22Rv1 (cell line): ENCODE data around the gene HMGCS2.

Source experiments
- ZFX ChIP-seq: fragments of 450-650 bp; IDR thresholded peaks from 2 replicates; pipeline ENCODE4 v1.6.1; 2017; ENCODE audit warnings: antibody characterized with exemption, borderline replicate concordance
- TF ChIP-seq, protein P1 (sequence below): fragments of 450-650 bp; IDR thresholded peaks from 2 replicates; pipeline ENCODE4 v1.5.1; 2017; ENCODE audit warnings: mild to moderate bottlenecking

DNA sequence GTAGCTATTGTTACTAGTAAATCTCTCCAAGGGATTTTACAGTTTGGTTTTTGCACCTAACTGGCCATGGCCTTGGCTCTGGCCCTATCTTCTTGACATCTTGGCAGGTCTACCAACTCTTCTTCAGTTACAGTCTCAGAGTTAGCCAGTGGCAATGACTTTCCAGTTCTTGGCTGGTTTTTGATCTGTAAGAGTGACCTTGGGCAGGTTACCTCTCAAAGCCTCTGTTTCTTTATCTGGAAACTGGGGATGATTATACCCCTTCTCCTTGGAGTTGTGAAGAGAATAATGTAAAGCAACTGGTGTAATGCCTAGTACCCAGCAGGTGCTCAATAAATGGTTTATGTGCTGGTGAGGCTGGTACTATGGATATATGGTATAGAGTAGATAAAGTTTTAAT is 50.3 kb downstream of the HMGCS2 start:
- TF ChIP-seq, protein P1, sequence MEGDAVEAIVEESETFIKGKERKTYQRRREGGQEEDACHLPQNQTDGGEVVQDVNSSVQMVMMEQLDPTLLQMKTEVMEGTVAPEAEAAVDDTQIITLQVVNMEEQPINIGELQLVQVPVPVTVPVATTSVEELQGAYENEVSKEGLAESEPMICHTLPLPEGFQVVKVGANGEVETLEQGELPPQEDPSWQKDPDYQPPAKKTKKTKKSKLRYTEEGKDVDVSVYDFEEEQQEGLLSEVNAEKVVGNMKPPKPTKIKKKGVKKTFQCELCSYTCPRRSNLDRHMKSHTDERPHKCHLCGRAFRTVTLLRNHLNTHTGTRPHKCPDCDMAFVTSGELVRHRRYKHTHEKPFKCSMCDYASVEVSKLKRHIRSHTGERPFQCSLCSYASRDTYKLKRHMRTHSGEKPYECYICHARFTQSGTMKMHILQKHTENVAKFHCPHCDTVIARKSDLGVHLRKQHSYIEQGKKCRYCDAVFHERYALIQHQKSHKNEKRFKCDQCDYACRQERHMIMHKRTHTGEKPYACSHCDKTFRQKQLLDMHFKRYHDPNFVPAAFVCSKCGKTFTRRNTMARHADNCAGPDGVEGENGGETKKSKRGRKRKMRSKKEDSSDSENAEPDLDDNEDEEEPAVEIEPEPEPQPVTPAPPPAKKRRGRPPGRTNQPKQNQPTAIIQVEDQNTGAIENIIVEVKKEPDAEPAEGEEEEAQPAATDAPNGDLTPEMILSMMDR, result no peak
- TF ChIP-seq ZFX, result no peak
